Gastrocnemius medialis (tissue), 4 donors: Measurements from ENCODE around the gene ATG5. TPM values are rescaled to one million over a fixed set of nuclear protein-coding genes. Genes with fewer than 3 reads are reported as not detected.

Experiments
- ATAC-seq, 2 donors: fragments of 150-250 bp; one replicate each; pipeline ENCODE4 v1.9.1; 2016
- DNase-seq, 2 donors: peaks; one replicate each; pipeline ENCODE4 v3.0.0-alpha.2; 2019
- H3K27ac ChIP-seq, 4 donors: fragments of 200-600 bp; sonication (generic); 1 replicate in 1 of 4; 2 replicates in 3 of 4; pipeline ENCODE4 v1.5.1; 2016 to 2018; ENCODE audit warnings: mild to moderate bottlenecking in 2 of 4, moderate library complexity in 1 of 4
- H3K27me3 ChIP-seq, 3 donors: fragments of 200-600 bp; sonication (generic) in 2 of 3; 1 replicate in 1 of 3; 2 replicates in 2 of 3; pipeline versions ENCODE4 v1.5.1 to v1.6.0; 2016 to 2019; ENCODE audit warnings: mild to moderate bottlenecking in 1 of 3, moderate library complexity in 1 of 3
- H3K36me3 ChIP-seq, 2 donors: fragments of 200-600 bp; sonication (generic) in 1 of 2; one replicate each; pipeline ENCODE4 v1.5.1; 2017 to 2018
- H3K4me1 ChIP-seq, 2 donors: fragments of 200-600 bp; sonication (generic) in 1 of 2; one replicate each; pipeline ENCODE4 v1.5.1; 2016 to 2017; ENCODE audit warnings: mild to moderate bottlenecking in 2 of 2
- H3K4me3 ChIP-seq, 4 donors: fragments of 200-600 bp; sonication (generic) in 3 of 4; 1 replicate in 1 of 4; 2 replicates in 3 of 4; pipeline ENCODE4 v1.5.1; 2016 to 2019; ENCODE audit warnings: mild to moderate bottlenecking in 2 of 4
- H3K9me3 ChIP-seq, 3 donors: fragments of 200-600 bp; sonication (generic) in 2 of 3; 1 replicate in 1 of 3; 2 replicates in 2 of 3; pipeline ENCODE4 v1.5.1; 2016 to 2019
- CTCF ChIP-seq, 5 experiments: fragments of 450-650 bp in 3 of 5; fragments of 200-600 bp in 2 of 5; sonication (generic) in 2 of 5; IDR thresholded peaks in 4 of 5; conservative IDR thresholded peaks in 1 of 5; 1 replicate in 4 of 5; 2 replicates in 1 of 5; pipeline ENCODE4 v1.5.1; 2016 to 2019; ENCODE audit warnings: antibody characterized with exemption in 5 of 5, mild to moderate bottlenecking in 3 of 5, moderate library complexity in 3 of 5
- POLR2A ChIP-seq, 2 donors: fragments of 450-650 bp; IDR thresholded peaks; one replicate each; pipeline ENCODE4 v1.6.1; 2017; ENCODE audit warnings: antibody characterized with exemption in 2 of 2, mild to moderate bottlenecking in 2 of 2, moderate library complexity in 2 of 2
- in situ Hi-C, 4 donors: fragments of 200-750 bp; cut with MboI; loops; one replicate each; pipeline versions ENCODE4 v1.15.0 to v1.8.0; 2017; ENCODE audit warnings: low sequenced_read_pairs in 4 of 4
- intact Hi-C: fragments of 100-400 bp; cut with DNase I; formaldehyde crosslinking; loops from one replicate; pipeline ENCODE4 v1.15.1; 2023; ENCODE audit warnings: low total_unique reads
- total RNA-seq, 4 donors: library from RNA; depleted of rRNA; stranded (reverse); fragments of >200 nt; gene quantifications; one replicate each; pipeline versions ENCODE4 v1.1.0 to v1.2.3, GENCODE V29; 2016

Gene ATG5
- total RNA-seq, 4 donors from 2014 or later = 18.9 to 22.3 (median 20.1) TPM

GRCh38 chr6:106158816-106159215 lies 166.7 kb downstream of the ATG5 start:
- in situ Hi-C loops (no loop called here), intact Hi-C loops (no loop called here)
- TF ChIP-seq POLR2A (IDR thresholded peaks at IDR 0.05) = no peak
- TF ChIP-seq CTCF (IDR thresholded peaks at IDR 0.05 in 4 of 5, conservative IDR thresholded peaks at IDR 0.05 in 1 of 5) = no peak

GRCh38 chr6:106156863-106157262 lies 168.7 kb downstream of the ATG5 start:
- intact Hi-C loops = no loop called here

More at GRCh38 chr6:106158816-106159215, 166.7 kb downstream of the ATG5 start:
- no peak overlapping the region for H3K4me3 ChIP-seq
- no peaks in the 10 kb centered on the region for H3K27me3 ChIP-seq
- no peak overlapping the region for H3K27ac ChIP-seq
- H3K9me3 ChIP-seq = no peaks in the 10 kb centered on the region
- no peaks in the 10 kb centered on the region for H3K4me1 ChIP-seq
- ATAC-seq = no peak
- no peaks in the 10 kb centered on the region for H3K36me3 ChIP-seq
- DNase-seq = no peak

GRCh38 chr6:106156413-106156812 lies 169.1 kb downstream of the ATG5 start:
- DNase-seq = no peak
- Histone ChIP-seq H3K27me3 (no peaks in the 10 kb centered on the region), H3K4me1 (no peaks in the 10 kb centered on the region), H3K4me3 (no peak overlapping the region), H3K27ac (no peak overlapping the region), H3K36me3 (no peaks in the 10 kb centered on the region), H3K9me3 (no peaks in the 10 kb centered on the region)
- no peak for TF ChIP-seq CTCF (IDR thresholded peaks at IDR 0.05 in 4 of 5, conservative IDR thresholded peaks at IDR 0.05 in 1 of 5)
- TF ChIP-seq POLR2A (IDR thresholded peaks at IDR 0.05) = no peak
- ATAC-seq = no peak
- in situ Hi-C loops (no loop called here), intact Hi-C loops (no loop called here)

More at GRCh38 chr6:106156863-106157262, 168.7 kb downstream of the ATG5 start:
- H3K9me3 ChIP-seq = no peaks in the 10 kb centered on the region
- no peaks in the 10 kb centered on the region for H3K36me3 ChIP-seq
- no peaks in the 10 kb centered on the region for H3K27me3 ChIP-seq
- H3K4me1 ChIP-seq = no peaks in the 10 kb centered on the region
- DNase-seq = no peak
- in situ Hi-C loops = no loop called here
- H3K27ac ChIP-seq = no peak overlapping the region
- no peak for TF ChIP-seq POLR2A (IDR thresholded peaks at IDR 0.05)
- TF ChIP-seq CTCF (IDR thresholded peaks at IDR 0.05 in 4 of 5, conservative IDR thresholded peaks at IDR 0.05 in 1 of 5) = no peak
- H3K4me3 ChIP-seq = no peak overlapping the region
- ATAC-seq = no peak

- no peak for ATAC-seq
- Histone ChIP-seq H3K36me3 (no peaks in the 10 kb centered on the region), H3K4me1 (no peaks in the 10 kb centered on the region), H3K27me3 (no peaks in the 10 kb centered on the region), H3K9me3 (no peaks in the 10 kb centered on the region), H3K27ac (no peak overlapping the region), H3K4me3 (no peak overlapping the region)
- TF ChIP-seq CTCF (IDR thresholded peaks at IDR 0.05 in 4 of 5, conservative IDR thresholded peaks at IDR 0.05 in 1 of 5) (no peak), POLR2A (IDR thresholded peaks at IDR 0.05) (no peak)
- intact Hi-C loops (no loop called here), in situ Hi-C loops (no loop called here)
- no peak for DNase-seq
These were observed 170.2 kb downstream of the ATG5 start for GRCh38 chr6:106155219-106155830.

GRCh38 chr6:106154326-106154725 lies 171.2 kb downstream of the ATG5 start:
- intact Hi-C loops = no loop called here
- TF ChIP-seq CTCF (IDR thresholded peaks at IDR 0.05 in 4 of 5, conservative IDR thresholded peaks at IDR 0.05 in 1 of 5) = no peak
- H3K4me1 ChIP-seq = no peaks in the 10 kb centered on the region
- H3K36me3 ChIP-seq = no peaks in the 10 kb centered on the region
- H3K4me3 ChIP-seq = no peak overlapping the region
- DNase-seq (no peak), ATAC-seq (no peak)
- no peaks in the 10 kb centered on the region for H3K27me3 ChIP-seq
- in situ Hi-C loops = no loop called here
- H3K9me3 ChIP-seq = no peaks in the 10 kb centered on the region
- no peak overlapping the region for H3K27ac ChIP-seq
